Endothelial cell of hepatic sinusoid (primary cell): ENCODE data around the gene MZF1.

Experiments used
- in situ Hi-C: cut with HindIII; loops from 2 replicates; pipeline ENCODE4 v1.10.0; 2017; ENCODE audit warnings: low sequenced_read_pairs

MZF1 gene

GRCh38 chr19:58515259-58515658, 57.9 kb downstream of the MZF1 start:
- in situ Hi-C loops: no loop called here

GRCh38 chr19:58514564-58515022, 58.5 kb downstream of the MZF1 start:
- in situ Hi-C loops: no loop called here

- in situ Hi-C loops: no loop called here
Measured at GRCh38 chr19:58513694-58514563, 59.2 kb downstream of the MZF1 start.

- in situ Hi-C loops: no loop called here
Measured at GRCh38 chr19:58513213-58513693, 59.9 kb downstream of the MZF1 start.
